ENCODE measurements around the gene HES5.
"Not testable (repeated sequence)": the region's sequence is repeated elsewhere in the genome, so short reads cannot be mapped to it uniquely, and the experiment has no call there.

Gene HES5, protein sequence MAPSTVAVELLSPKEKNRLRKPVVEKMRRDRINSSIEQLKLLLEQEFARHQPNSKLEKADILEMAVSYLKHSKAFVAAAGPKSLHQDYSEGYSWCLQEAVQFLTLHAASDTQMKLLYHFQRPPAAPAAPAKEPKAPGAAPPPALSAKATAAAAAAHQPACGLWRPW

GRCh38 chr1:2529784-2530512 lies at the start of gene HES5:
HES5 (minus strand) TSS chr1:2530263; CDS start chr1:2530164, 99 bp downstream.
- DNase-seq = no peak

DNA sequence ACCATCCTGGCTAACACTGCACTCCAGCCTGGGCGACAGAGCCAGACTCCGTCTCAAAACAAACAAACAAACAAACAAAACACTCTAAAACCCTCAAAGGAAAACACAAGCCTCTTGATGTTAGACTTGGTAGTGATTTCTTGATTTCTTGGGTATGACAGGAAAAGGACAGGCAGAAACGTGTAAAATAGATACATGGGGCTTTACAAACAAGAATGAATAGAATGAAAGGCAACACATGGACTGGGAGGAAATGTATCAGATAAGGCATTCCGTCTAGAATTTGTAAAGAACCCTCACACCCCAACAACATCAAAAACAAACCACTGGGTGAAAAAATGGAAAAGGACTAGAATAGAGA lies 48.7 kb upstream of the HES5 start:
- no peak for DNase-seq

DNA sequence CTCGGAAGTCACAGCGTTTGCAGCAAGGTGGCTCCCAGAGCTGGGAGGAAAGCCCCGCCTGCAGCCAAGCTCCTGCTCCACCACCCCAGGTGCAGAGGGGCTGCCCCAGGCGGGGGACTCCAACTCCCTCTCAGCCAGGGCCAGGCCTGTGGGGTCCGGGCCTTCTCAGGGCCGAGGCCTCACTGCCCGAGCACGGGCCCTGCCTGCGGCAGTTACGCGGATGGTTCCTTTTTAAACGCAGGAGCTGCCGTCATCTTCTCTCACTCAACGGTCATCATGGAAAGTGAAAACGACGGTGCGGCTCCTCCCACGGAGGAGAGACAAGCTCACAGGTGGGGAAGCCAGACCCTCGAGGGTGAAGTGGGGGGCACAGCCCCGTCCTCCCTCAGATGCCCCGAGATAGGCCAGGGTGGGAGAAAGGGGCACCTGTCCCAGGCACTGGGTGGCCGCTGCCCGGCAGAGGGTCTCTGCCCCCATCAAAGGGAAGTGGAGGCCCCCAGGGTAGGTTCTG lies 47.6 kb upstream of the HES5 start:
- DNase-seq = not testable (repeated sequence)

DNA sequence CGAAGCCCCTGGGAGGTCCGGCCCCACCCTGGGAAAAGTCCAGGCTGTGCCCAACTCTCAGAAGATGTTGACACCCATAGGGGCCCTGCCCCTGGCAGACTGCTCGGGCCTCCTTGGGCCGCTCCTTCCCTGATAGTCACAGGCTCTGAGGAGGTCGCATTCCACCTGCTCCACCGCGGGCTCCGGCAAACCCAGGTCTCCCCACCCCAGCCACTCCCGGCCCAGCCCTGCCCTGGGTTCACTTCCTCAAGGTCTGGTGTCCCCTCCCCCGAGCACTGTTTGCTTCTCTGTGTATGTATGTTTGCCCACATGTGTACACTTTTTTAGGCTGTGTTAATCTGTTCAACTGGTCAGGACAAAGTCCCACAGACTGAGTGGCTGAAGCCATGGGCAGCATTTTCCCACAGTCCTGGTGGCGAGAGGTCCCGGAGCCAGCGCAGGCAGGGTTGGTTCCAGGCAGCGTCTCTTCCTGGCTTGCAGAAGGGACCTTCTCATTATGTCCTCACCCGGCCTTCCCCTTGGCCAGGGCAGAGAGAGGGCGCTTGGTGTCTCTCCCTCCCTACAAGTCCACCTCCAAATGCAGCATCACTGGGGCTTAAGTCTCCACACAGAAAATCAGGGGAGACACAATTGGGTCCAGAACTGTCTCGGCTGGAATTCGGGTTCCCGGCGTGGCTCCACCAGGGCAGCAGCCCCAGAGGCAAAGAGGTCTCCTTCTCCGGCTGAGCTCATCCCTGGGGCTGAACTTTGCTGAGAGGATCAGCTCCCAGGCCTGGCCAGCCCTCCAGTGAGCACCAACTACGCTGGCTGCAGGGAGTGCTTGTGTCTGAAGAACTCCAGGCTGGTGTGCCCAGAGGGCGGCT lies 46.0 kb upstream of the HES5 start:
- DNase-seq = no peak

DNA sequence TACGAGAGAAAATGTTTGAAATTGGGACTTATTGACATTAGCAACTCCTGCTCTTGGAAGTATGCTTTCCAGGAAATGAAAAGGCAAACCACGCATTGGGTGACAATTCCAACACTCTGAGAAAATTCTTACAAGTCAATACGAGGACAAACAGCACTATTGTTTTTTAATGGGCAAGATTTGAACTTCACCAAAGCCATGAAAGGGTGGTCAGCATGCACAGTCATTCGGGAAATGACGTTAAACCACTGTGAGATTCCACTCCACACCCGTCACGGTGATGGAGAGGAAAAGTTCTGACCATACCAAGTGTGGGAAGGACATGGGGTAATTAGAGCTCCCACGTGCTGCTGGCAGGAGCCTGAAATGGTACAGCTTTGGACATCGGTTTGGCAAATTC lies 44.3 kb upstream of the HES5 start:
- DNase-seq = no peak

DNA sequence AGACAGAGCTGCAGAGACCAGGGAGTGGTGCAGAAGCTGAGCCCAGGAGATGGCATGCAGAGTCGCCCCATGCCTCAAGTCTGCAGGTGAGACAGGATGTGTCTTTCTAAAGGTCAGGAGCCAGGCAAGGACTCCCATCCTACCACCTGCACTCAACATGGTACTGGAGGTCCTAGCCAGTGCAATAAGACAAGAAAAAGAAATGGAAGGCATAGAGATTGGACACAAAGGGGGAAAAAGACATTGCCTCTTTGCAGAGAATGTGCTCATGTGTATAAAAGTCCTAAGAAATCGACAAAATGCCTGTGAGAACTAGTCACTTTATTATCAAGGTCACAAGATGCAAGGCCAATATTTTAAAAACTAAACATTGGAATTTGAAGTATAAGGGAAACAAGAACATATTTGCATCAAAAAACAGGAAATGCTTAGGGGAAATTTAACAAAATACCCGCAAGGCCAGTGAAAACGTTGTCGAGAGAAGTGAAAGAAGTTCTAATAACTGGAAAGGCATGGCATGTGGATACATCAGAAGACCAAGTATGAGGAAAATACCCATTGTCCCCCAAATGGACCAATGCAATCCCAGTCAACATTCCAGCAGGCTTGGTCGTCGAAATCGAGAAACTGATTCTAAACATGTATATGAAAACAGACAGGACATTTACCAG lies 43.3 kb upstream of the HES5 start:
- DNase-seq = no peak

DNA sequence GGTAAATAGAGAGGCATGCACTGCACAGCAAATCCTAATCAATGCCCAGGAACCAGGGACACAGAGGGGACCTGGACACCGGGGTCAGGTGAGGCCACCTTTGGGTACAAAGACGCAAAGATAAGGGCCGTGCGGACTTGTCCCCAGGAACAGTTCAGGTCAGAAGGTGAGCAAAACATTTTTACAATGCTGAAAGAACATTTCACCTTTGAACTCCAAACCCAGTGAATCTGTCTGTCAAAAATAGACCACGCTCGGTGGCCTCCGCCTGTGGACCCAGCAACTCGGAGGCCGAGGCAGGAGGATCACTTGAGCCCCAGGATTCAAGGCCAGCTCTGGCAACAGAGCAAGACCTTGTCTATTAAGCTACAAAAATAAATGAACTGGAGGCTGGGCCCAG lies 41.3 kb upstream of the HES5 start:
- no peak for DNase-seq

DNA sequence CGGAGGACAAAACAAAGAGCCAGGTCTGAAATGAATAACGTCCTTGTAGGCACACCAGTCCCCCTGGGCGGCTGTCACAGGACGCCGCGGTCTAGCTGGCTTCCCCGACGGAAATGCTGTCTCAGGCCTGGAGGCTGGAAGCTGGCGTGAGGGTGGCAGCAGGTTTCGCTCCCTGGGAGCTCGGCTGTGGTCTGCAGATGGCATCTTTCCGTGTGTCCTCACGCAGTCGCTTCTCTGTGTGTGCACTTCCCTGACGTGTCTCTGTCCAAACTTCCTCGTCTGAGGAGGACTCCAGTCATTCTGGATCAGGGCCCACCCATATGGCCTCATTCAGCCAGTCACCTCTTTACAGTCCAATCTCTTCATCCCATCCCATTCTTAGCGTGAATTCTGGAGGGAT lies 40.3 kb upstream of the HES5 start:
- no peak for DNase-seq

- not testable (repeated sequence) for DNase-seq
These were observed 39.6 kb upstream of the HES5 start for GRCh38 chr1:2569703-2570102.

GRCh38 chr1:2569060-2569459 lies 39.0 kb upstream of the HES5 start:
- no peak for DNase-seq

DNA sequence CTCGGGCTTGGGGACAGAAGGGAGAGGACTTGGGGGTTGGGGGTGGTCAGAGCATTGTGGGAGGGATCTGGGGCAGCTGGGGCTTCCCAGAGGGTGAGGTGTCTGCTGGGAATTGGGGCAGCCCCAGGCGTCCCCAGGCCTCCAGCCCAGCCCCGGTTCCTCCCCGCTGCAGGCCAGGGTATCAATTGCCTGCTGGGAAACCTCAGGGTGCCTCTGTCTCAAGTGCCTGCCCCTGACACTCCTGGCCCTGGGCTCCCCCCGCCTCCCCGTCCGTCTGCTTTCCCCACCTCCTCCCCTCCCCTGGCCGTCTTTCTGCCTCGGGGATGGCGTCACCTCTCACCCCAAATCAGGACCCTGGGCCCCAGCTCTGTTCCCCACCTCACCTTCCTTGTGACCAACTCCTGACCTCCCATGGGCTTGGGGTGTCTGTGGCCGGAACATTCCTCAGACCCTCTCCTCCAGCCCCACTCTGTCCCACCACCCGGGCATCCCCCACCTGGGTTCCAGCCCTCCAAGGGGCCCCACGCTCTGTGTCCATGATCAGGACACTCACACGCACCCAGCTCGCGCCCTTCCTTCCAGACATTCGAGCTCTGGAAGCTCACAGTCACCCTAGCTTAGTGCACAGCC lies 38.2 kb upstream of the HES5 start:
- not testable (repeated sequence) for DNase-seq

DNA sequence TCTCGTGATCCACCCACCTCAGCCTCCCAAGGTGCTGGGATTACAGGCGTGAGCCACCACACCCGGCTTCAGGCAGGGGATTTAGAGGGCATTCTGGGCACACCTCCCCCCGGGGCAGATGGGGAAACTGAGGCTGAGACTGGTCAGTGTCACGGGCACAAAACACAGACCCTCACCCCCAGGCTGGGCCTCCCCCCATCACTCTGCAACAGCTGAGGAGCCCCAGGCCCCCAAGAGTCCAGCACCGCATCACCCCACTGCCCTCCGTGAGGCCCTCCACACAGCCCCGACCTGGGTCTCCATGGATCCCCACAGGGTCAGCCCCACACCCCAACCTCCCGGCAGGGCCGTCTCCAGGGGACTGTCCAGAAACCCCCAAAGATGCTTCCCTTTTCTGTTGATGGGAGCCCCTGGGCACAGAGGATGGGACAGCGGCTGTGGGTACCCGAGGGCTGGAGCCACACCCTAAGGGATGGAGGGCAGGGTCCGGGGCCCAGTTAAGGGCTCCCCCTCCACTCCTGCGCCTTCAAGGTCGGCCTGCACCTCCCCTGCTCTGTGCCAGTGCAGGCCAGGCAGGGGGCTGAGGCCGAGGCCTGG lies 37.1 kb upstream of the HES5 start:
- DNase-seq = no peak

DNA sequence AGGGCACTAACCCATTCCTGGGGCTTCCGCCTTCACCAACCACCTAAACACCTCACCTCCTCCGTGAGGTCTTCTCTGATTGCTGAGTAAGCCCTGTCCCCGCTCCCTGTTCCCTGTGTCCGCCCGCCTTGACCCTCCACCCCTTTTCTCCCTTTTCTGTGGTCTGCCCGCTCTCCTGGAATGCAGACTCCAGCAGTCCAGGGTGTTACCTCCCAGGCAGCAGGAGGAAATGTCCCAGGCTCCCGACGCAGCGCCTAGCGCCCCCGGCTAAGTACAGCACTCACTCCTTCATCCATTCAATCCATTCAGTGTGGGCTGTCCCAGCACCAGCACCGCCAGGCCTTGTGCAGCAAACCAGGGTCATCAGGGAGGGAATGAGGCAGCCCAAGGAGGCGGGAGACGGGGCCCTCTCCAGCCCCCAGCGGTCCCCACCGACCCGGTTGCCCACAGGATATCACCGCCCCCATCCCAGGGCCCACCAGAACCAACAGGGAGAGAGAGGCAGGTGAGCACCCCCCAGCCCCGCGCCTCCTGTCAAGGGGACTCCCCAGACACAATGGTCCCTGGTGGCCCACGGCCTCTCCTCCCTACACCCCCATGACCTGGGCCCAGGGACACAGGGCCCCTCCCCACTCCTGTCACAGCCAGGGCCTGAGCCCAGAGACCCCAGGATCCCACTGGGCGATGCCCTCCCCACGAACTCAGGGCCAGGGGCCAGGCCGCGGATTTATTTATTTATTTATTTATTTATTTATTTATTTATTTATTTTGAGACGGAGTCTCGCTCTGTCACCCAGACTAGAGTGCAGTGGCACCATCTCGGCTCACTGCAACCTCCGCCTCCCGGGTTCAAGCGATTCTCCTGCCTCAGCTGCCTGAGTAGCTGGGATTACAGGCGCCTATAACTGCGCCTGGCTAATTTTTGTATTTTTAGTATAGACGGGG lies 36.3 kb upstream of the HES5 start:
- no peak for DNase-seq

GRCh38 chr1:2564815-2565374 lies 34.8 kb upstream of the HES5 start:
- no peak for DNase-seq

DNA sequence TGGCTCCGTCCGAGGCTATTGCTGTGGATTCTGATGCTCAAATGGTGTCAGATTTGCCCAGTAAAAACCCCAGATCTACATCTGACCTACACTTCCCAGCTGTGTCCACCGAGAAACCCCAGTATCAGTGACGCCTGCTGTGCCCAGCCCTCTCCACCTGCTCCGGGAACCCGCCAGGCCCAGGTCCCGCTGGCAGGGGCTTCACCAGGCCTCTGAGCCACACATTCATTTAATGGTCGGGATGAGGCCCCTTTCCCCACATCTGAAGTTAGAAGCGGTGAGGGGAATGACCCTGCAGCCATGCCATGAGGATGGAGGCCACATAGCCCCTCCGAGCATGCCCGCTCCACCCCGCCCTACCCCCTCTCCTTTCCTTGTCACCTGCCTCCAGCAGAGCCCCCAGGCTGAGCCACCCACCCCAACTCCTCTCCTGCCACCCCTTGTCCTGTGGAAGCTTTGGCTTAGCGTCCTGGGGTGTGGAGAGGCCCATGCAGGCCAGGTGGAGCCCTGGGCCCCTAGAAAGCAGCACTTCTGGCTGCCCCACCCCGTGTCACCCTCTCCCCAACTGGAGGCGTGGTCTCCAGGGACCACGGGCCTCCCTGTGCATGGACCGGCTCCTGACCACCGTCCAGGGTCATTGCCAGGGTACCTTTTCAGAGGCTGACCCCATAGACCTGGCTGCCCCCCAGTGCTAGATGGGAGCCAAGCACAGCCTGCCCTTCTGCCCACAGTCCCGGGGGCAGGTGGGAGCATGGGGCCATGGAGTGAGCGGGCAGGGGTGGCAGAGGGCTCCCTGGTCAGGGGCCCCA lies 34.1 kb upstream of the HES5 start:
- no peak for DNase-seq

- no peak for DNase-seq
These were observed 33.1 kb upstream of the HES5 start for GRCh38 chr1:2563205-2563604.

DNA sequence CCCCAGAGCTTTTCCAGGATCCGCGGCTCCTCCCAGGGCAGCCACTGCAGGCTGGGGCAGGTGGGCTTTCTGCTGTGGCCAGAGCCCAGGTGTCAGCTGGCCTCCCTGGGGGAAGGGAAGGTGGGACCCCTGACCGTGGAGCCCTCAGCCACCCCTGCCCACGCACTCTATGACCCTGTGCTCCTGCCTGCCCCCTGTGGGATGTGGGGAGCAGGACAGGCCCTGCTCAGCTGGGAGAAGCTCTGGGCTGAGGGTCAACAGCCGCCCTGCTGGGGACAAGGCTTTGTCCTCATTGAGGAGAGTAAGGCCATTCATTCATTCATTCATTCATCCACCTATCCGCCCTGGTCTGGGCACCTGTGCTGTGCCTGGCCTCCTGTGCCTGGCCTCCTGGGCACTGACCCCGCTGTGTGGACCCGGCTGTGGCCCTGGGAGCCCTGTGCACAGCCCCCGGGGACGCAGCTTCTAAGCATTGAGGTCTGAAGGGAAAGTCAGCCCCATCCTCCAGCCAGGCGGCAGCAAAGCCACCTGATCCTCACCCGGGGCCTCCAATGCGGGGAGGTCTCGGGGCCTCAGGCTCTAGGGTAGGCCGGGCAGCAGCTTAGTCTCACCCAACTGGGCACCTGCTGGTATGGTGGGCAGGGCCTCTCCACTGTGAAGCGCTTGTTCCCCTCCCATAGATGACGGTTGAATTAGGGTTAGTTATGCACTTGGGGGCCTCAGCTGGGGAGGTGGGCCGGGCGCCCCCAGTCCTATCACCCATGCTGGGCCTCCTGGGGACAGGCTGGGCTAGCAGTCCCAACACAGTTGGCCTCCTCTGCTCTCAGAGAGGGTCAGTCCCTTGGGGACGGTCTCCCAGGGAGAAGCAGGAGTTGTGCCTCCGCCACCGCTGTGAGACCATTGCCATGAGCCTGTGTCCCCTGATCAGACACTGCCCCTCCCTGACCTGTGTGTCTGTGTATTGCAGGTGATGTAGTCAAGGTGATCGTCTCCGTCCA lies 32.1 kb upstream of the HES5 start:
- DNase-seq = no peak

DNA sequence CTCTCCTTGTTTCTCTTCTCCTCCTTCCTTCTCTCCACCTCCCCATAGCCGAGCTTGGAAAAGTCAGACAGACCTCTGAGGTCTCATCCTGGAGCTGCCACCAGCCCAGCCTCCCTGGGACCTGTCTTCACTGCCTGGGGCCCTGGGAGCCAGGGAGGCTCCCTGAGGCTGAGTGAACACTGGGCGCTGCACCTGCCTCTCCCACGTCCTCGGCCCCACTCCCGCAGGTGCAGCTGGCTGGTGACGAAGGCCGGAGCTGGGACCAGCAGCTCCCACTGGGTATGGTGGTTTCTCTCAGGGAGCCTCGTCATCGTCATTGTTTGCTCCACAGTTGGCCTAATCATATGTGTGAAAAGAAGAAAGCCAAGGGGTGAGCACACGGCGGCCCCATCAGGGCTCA lies 31.4 kb upstream of the HES5 start:
- no peak for DNase-seq

All from activated T-cell treated with anti-CD3 and anti-CD28 coated beads for 4 hours (primary cell).